Stimulated activated CD8-positive, alpha-beta memory T cell treated with anti-CD3 and anti-CD28 coated beads, Interleukin-7, amount 100 ng/mL, for 24 hours (primary cell): ENCODE data around the gene UNC50.
A peak's percentile ranks its signal among the peaks of the same experiment; 100 is the strongest.
"Not testable (repeated sequence)": the region's sequence is repeated elsewhere in the genome, so short reads cannot be mapped to it uniquely, and the experiment has no call there.

Source experiments
- DNase-seq: peaks from one replicate; pipeline ENCODE4 v3.0.0-alpha.2; 2020; ENCODE audit warnings: low read depth

Gene UNC50

GRCh38 chr2:98608962-98609604, 694 bp downstream of the UNC50 start:
- no peak for DNase-seq

GRCh38 chr2:98614024-98614739, 5.8 kb downstream of the UNC50 start:
- DNase-seq, result no peak

DNA sequence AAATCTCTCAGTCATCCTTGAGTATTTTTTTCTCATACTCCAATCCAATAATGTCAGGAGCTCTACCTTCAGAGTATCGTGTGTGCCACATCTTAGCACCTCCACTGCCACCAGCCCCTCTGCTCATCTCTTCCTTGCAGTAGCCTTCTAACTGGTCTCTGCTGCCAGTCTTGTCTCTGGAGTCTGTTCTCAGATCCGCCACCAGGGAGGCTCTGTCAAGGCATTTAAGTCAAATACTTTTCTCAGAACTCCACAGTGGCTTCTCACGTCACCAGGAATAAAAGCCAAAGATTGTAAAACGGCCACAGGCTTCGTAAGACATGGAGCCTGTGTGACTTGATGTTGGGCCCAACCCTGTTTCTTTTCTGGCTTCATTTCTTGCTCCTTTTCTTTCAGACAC, 7.1 kb downstream of the UNC50 start:
- DNase-seq, result no peak

GRCh38 chr2:98617149-98617548, 8.8 kb downstream of the UNC50 start:
- DNase-seq, result no peak

DNA sequence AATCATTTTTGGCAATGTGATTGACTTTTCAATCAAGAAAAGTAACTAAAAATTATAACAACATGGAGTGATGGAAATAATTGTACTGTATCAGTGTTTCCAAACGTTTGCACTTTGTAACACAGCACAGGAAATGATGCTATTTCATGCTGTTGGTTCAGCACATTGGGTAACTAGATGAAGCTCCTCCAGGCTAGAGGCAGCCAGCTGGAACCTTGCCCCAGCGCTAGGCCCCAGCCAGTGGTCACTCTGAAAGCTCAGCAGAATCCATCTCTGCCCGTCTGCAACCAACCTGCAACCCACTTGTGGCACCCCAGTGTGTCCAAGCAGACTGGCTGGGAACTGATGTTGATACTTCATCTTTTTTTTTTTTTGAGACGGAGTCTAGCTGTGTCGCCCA, 15.3 kb downstream of the UNC50 start:
- no peak for DNase-seq

- no peak for DNase-seq
Observed at GRCh38 chr2:98632351-98632750, 24.0 kb downstream of the UNC50 start.

DNA sequence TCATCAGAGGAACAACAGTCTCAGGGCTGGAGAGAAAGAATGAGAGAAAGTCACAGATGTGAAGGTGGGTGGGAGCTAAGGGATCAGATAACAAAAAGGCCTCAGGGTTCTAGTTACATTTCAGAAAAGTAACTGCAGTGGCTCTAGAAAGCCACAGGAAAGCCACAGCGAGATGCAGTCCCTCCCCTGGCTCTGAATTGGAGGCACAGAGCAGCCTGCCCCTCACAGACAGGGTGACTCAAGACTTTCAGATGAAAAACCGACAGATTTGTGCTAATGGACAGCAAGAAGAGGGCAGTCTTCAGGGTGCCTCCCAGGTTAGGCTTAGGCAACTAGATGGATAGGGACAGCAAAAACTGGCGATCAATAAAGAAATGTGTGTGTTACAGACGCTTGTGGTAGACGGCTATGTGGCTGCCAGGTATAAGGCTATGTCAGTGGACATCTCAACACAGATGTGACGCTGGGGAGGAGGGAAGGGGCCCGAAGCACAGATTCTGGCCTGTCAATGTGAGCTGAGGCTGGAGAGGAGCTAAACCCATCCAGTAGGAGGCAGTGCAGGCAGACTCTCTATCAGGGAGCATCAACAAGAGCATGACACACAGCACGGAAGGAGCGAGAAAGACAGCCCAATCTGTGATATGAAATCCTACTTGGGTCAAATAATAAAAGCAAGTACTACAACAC, 26.2 kb downstream of the UNC50 start:
- no peak for DNase-seq

GRCh38 chr2:98637401-98638147, 29.2 kb downstream of the UNC50 start:
- no peak for DNase-seq

GRCh38 chr2:98643496-98644100, 35.2 kb downstream of the UNC50 start:
- DNase-seq, result no peak

DNA sequence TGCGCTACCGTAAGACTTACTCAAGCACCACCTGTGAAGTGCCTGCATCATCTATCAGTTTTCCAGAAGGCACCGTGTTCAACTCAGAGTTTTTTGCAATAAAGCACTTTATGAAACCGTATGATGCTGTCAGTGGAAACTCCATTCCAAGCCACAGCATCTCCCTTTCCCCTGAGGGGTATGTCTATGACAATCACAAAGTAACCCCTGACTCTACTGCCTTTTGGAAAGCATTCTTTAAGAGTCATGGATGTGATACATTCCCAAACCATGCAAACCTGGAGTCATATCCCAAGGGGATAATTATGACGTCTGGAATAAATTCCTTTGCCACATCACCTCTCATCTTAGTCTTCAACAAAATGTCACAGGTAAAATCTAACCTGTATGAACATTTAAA, 39.2 kb downstream of the UNC50 start:
- DNase-seq, result no peak

GRCh38 chr2:98648451-98648850, 40.1 kb downstream of the UNC50 start:
- DNase-seq, result no peak

GRCh38 chr2:98649135-98649991, 41.0 kb downstream of the UNC50 start:
- peak; percentile 61 for DNase-seq

DNA sequence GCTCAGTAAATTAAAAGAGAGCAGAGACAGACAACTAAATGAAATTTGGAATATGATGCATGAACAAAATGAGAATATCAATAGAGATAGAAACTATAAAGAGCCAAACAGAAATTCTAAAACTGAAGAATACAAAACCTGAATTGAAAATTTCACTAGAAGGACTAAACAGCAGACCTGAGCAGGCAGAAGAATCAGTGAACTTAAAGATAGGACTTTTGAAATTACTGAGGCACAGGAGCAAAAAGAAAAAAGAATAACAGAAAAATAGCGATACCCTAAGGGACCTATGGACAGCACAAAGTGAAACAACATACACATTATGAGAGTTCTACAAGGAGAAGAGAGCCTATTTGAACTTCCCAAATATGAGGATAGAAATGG, 41.6 kb downstream of the UNC50 start:
- DNase-seq, result no peak

GRCh38 chr2:98650998-98651397, 42.6 kb downstream of the UNC50 start:
- DNase-seq, result no peak

DNA sequence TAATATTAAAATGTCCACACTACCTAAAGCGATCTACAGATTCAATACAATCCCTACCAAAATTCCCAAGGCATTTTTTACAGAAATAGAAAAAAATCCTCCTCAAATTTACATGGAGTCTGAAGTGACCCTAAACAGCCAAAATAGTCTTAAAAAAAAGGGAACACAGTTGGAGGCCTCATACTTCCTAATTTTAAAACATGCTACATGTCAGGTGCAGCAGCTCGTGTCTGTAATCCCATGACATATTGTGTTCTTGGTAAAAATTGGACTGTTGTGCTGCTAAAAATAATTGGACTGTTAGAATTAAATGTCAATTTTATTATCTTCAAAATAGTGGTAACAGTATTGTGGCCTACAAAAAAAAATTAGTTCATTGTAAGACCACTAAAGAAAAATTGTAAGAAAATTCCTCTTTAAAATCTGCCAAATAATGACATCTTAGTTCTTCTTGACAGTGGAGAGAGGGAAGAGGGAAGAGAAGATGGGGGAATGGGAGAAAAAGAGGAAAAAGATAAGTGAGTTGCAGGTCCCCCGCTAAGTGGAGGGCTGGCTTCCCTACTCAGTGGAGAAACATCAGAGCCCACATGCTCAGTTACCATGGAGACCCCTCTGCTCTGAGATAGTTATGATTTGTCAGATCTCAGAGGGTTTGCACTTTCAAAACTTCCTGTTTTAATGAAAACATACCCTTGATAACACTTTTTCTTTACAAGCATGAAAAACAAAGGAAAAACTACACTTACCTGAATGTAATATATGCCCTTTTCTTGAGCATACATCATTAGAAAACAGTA, 46.5 kb downstream of the UNC50 start:
- no peak for DNase-seq

DNA sequence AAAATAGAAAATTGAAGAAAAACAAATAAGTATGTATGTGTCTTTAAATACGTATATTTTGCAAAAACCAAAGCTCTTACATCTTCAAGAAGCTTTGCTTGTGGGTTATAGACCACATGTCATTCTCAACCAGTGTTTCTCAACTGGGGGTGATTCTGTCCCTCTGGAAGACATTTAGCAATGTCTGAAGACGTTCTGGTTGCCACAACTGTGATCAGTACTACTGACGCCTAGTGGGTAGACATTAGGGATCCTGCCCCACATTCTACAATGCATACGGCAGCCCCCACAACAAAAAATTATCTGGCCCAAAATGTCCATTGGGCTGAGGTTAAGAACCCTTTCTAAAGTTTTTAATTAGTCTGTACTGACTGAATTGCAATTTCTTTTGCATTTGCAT, 48.4 kb downstream of the UNC50 start:
- no peak for DNase-seq

DNA sequence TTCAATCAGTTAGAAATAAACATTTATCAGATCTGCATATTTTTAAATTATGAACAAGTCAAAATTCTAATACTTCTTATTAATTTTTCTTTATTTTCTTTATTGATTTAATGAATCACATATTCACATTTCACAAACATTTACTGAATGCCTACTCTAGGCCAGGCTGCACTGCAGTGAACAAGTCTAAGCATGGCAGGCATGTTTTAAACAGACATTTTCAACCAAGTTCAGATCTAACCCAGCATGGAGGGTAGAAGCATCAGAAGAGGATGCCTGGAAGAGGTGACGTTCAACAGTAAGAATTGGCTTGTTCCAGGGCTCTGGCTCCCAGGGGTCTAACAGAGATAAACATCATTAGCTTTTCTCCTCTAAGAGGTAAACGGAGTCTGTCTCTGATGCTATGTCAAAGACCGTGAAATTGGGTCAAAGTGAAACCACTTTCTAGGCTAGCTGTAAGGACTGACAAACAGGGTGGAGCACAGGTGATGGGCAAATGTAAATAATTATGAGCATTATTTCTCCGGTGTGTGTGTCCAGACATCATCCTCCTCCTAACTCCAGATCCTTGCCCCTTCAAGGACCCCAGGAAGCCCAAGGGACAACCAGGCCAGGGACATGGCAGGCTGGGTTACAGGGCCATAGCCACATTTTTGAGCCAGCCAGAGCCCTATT, 50.6 kb downstream of the UNC50 start:
- DNase-seq, result no peak

DNA sequence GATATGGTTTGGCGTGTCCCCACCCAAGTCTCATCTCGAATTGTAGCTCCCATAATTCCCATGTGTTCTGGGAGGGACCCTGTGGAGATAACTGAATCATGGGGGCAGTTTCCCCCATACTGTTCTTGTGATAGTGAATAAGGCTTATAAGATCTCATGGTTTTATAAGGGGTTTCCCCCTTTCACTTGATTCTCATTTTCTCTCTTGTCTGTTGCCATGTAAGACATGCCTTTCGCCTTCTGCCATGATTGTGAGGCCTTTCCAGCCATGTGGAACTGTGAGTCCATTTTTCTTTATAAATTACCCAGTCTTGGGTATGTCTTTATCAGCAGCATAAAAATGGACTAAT, 51.1 kb downstream of the UNC50 start:
- not testable (repeated sequence) for DNase-seq

GRCh38 chr2:98663511-98664090, 55.2 kb downstream of the UNC50 start:
- DNase-seq, result no peak

- DNase-seq, result no peak
Observed at GRCh38 chr2:98664323-98664722, 55.9 kb downstream of the UNC50 start.
